Mucosa of descending colon (tissue), 3 donors: ENCODE results near the gene JADE3. TPM values are rescaled to one million over a fixed set of nuclear protein-coding genes. Genes with fewer than 3 reads are reported as not detected.
"Not testable (repeated sequence)": the region's sequence is repeated elsewhere in the genome, so short reads cannot be mapped to it uniquely, and the experiment has no call there.

Experiments used
- ATAC-seq: fragments of 200-7000 bp; cut with Tn5 transposase; one replicate; pipeline ENCODE4 v1.9.1; 2020; ENCODE audit warnings: mild to moderate bottlenecking, moderate library complexity
- DNase-seq, 3 donors: peaks; one replicate each; pipeline ENCODE4 v3.0.0-alpha.2; 2020
- H3K36me3 ChIP-seq: fragments of 200-600 bp; one replicate; pipeline ENCODE4 v1.8.0; 2021; ENCODE audit warnings: low read depth, mild to moderate bottlenecking
- H3K4me1 ChIP-seq: fragments of 200-600 bp; one replicate; pipeline ENCODE4 v1.8.0; 2021; ENCODE audit warnings: low read depth, mild to moderate bottlenecking
- H3K4me3 ChIP-seq: fragments of 200-600 bp; one replicate; pipeline ENCODE4 v1.8.0; 2021; ENCODE audit warnings: mild to moderate bottlenecking
- H3K9me3 ChIP-seq: fragments of 200-600 bp; one replicate; pipeline ENCODE4 v1.8.0; 2021; ENCODE audit warnings: mild to moderate bottlenecking
- intact Hi-C, 2 donors: fragments of 100-400 bp; cut with DNase I in 1 of 2; cut with micrococcal nuclease in 1 of 2; formaldehyde crosslinking; loops; one replicate each; pipeline versions ENCODE4 v1.11.0 to v1.11.1; 2022; cut with DNase I, micrococcal nuclease
- total RNA-seq, 3 donors: library from RNA; stranded (reverse); fragmentation: NEBNext Ultra II Directional in 2 of 3; extraction: Animal tissue kit (Norgen Biotek cat#: 25700) in 2 of 3; gene quantifications; one replicate each; pipeline versions ENCODE4 v1.2.1 to v1.2.4, GENCODE V29; 2021 to 2023
- TF ChIP-seq, protein P1 (sequence below): fragments of 200-600 bp; IDR thresholded peaks from one replicate; pipeline ENCODE4 v1.8.0; 2022; ENCODE audit warnings: antibody characterized with exemption, mild to moderate bottlenecking
- donor health status: DM: no; HTN: no; CAD: no; lungs with moderate emphysema.
- donor health status: DM: no; HTN: no; CAD: no.
- donor health status: DM: no; HTN: yes; CAD: no.

The JADE3 gene
- total RNA-seq, 3 donors from 2014 or later, result 4.7 to 8.0 (median 5.2) TPM

- H3K4me3 ChIP-seq, result no peak overlapping the region
- ATAC-seq (no peak), DNase-seq (no peak)
- no peaks in the 10 kb centered on the region for H3K9me3 ChIP-seq
- intact Hi-C loops, result no loop called here
- H3K4me1 ChIP-seq, result no peaks in the 10 kb centered on the region
- TF ChIP-seq, protein P1, sequence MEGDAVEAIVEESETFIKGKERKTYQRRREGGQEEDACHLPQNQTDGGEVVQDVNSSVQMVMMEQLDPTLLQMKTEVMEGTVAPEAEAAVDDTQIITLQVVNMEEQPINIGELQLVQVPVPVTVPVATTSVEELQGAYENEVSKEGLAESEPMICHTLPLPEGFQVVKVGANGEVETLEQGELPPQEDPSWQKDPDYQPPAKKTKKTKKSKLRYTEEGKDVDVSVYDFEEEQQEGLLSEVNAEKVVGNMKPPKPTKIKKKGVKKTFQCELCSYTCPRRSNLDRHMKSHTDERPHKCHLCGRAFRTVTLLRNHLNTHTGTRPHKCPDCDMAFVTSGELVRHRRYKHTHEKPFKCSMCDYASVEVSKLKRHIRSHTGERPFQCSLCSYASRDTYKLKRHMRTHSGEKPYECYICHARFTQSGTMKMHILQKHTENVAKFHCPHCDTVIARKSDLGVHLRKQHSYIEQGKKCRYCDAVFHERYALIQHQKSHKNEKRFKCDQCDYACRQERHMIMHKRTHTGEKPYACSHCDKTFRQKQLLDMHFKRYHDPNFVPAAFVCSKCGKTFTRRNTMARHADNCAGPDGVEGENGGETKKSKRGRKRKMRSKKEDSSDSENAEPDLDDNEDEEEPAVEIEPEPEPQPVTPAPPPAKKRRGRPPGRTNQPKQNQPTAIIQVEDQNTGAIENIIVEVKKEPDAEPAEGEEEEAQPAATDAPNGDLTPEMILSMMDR, result no peak
- no peaks in the 10 kb centered on the region for H3K36me3 ChIP-seq
Measured at GRCh38 chrX:46961574-46962283, 49.5 kb downstream of the JADE3 start.

DNA sequence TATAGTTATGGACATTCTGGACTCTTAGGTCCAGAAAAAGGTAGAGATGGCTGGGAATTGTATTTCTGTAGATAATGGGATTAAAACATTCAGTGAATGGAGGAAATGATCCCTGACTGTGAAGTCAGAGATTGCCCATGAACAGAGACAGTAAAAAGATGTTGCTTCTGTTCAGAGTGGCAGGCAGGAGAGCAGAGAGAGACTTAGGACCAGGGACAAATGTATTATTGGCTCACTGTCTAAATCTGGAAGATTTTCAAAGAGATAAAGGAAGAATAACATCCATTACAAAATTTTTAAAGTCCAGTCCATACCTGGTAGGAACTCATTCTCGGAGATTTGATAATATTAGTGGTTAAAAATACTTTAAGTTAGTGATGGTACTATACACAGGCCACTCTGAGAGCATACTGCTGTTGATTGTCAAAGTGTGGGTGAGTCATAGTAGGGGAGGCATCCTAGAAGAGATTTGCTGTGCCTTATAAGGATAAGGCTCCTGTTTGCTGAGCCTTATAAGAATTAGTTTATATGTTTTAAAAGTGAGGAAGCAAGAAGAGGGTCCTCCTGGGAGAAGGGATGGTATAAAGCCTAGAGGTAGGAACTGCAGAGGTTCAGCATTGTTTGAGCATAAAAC, 53.0 kb downstream of the JADE3 start:
- Histone ChIP-seq H3K4me3 (no peak overlapping the region), H3K4me1 (no peaks in the 10 kb centered on the region), H3K36me3 (no peaks in the 10 kb centered on the region), H3K9me3 (no peaks in the 10 kb centered on the region)
- TF ChIP-seq, protein P1, result no peak
- intact Hi-C loops, result no loop called here
- peak; percentile 50 for ATAC-seq
- no peak for DNase-seq

DNA sequence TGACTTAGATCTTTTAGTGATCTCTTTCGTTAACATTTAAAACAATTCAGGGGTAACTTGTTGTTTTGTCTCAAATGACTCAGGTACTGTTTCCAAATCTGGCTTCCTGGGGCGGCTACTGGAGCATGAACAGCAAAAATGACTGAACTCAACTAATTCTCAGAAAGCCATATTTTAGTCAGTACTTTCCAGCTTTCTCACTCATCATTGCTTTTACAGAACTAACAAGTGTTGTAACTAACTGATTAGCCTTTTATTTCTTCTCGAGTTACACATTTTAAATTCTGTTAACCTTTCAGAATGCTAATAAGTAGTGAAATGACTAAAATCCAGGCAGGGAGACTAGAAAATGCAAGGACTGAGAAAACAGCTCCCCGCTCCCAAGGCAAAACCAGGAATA, 55.3 kb downstream of the JADE3 start:
- H3K4me3 ChIP-seq, result no peak overlapping the region
- H3K9me3 ChIP-seq, result no peaks in the 10 kb centered on the region
- ATAC-seq (no peak), DNase-seq (no peak)
- intact Hi-C loops, result no loop called here
- TF ChIP-seq, protein P1, result no peak
- H3K36me3 ChIP-seq, result no peaks in the 10 kb centered on the region
- H3K4me1 ChIP-seq, result no peaks in the 10 kb centered on the region

- H3K4me1 ChIP-seq, ATAC-seq, DNase-seq, H3K36me3 ChIP-seq, H3K9me3 ChIP-seq, H3K4me3 ChIP-seq, intact Hi-C loops: not testable (repeated sequence)
Measured at GRCh38 chrX:46977046-46977445, 64.8 kb downstream of the JADE3 start.

DNA sequence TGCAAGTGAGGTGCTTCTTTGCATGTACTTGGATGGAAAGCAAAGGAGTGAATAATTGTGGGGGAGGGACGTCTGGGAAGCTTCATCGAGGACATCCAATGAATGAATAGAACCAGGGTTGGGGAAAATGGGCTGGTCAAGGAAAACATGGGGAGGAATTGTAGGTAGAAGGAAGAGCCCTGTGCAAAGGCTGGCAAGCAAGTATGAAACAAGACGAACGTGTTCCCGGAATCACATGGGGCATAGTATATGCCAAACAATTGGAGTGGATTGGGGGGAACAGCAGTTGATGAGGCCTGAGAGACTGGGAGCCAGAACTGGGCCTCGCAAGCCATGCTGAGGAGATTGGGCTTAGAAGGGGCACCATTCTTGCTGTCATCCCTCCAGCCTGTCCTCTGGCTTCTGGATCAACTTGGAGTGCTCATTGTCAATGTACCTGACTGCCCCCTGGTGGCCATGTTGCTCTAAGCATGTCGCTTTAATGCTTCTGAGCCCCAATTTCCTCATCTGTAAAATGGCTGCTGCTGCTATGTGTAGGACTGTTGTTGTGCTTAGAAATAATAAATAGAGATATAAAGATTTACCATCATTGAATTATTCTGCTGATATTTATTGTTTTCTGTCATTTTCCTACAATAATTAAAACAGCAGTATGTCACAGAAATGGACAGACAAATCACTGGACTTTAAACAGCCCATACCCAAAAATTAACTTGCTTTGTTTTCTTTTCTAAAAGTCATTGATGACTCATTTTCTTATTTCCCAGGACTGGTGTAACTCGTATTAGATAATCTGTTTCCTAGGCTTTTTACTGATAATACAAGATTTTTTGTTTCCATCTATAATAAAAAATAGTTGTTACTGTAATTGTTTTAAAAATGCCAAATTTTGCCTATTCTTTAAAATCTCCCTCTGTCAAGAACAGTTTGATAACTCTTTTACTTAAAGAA, 66.4 kb downstream of the JADE3 start:
- Histone ChIP-seq H3K36me3 (no peaks in the 10 kb centered on the region), H3K9me3 (no peaks in the 10 kb centered on the region), H3K4me1 (no peaks in the 10 kb centered on the region), H3K4me3 (no peak overlapping the region)
- ATAC-seq (peak; percentile 93), DNase-seq (peak; percentile 60 to 90 (median 78))
- TF ChIP-seq, protein P1, result peak; percentile 49
- intact Hi-C loops, result no loop called here

DNA sequence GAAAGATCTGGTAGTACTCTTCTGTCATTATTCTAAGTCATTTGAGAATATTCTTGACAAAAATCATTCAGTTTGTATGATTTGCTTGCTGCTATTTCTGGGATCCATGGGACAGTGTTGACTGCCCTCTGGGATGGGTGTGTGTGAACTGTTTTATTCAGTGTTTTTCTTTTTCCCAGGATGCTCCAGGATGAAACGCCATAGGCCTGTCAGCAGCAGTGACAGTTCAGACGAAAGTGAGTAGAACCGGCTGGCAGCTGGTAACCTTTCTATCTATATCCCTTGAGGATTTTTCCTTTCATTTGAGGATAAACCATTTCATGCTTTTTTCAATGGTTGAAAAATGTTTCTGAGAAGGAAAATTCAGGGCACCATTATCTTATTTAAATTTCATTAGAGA, 72.5 kb downstream of the JADE3 start:
- H3K9me3 ChIP-seq, result no peaks in the 10 kb centered on the region
- H3K4me1 ChIP-seq, result no peaks in the 10 kb centered on the region
- DNase-seq, result no peak
- no peak overlapping the region for H3K4me3 ChIP-seq
- intact Hi-C loops, result no loop called here
- no peak for ATAC-seq
- TF ChIP-seq, protein P1, result no peak
- H3K36me3 ChIP-seq, result no peaks in the 10 kb centered on the region
